Skeletal muscle cell (primary cell): ENCODE measurements around the gene SLC25A1.
"Not testable (repeated sequence)": the region's sequence is repeated elsewhere in the genome, so short reads cannot be mapped to it uniquely, and the experiment has no call there.

Experiments
- DNase-seq: peaks from one replicate; pipeline ENCODE4 v3.0.0-alpha.2; 2010; ENCODE audit warnings: low read depth
- H3K4me3 ChIP-seq: 2 replicates; pipeline ENCODE4 v1.5.1; 2011; ENCODE audit warnings: low read depth, mild to moderate bottlenecking, control low read depth, low read length, moderate library complexity

Gene SLC25A1

DNA sequence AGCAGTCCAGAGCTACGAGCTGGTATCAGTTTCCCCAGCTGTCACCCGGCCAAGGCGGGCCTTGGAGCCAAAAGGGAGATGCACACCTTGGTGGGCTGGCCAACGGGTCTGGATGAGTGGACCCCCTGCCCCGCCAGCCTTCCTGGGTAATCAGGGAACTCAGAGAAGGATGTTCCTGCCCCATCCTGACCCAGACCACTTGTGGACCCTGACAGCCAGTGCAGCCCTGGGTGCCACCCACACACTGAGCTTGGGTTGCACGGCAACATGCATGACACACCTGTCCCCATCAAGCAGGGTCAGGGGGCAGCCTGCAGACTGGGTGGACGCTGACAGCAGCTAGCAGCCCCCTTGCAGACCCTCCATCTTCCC lies 8.6 kb downstream of the SLC25A1 start:
- DNase-seq, result no peak
- peak overlapping the region; percentile 42 for H3K4me3 ChIP-seq

DNA sequence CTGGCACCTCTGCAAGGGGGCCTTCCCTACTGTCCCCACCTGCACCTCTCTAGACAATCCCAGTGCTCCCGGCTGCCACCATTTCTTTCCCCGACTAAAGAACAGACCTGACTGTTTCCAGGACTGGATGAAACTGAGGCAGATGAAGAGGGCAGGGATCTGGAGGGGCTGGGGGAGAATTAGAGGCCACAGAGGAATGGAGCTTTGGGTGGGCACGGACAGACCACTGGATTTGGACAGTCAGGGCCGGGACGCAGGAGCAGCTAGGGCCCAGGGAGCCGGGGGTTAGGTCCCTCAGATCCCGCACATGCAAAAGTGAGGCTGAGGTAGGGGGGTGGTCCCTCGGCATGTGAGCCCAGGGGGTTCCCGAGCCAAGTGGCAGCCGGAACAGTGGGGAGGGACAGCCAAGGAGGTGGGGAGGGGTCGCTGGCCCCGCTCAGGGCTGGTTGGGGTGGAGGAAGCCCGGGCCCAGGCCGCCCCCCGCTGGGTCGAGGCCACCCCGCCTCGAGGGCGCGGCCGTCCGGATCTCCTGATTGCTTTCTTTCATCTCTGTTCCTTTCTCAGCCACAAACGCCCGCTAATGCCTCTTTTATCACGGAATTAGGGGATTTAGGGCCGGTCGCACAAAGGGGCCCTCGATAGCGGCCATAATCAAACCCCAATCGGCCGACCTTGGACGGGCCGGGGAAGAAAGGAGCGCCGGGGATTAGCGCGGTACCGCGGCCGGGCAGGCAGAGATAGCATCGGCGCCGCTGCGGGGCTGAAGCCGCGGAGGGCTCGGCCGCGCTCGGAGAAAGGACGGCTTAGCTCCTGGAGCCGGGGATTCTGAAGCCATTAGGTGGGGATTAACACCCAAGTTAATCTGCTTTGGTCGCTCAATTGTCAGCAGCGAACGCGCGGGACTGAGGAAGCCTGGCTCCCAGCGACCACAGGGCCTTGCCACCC lies 9.3 kb downstream of the SLC25A1 start:
- DNase-seq, result no peak
- peak overlapping the region; percentile 42 for H3K4me3 ChIP-seq

DNA sequence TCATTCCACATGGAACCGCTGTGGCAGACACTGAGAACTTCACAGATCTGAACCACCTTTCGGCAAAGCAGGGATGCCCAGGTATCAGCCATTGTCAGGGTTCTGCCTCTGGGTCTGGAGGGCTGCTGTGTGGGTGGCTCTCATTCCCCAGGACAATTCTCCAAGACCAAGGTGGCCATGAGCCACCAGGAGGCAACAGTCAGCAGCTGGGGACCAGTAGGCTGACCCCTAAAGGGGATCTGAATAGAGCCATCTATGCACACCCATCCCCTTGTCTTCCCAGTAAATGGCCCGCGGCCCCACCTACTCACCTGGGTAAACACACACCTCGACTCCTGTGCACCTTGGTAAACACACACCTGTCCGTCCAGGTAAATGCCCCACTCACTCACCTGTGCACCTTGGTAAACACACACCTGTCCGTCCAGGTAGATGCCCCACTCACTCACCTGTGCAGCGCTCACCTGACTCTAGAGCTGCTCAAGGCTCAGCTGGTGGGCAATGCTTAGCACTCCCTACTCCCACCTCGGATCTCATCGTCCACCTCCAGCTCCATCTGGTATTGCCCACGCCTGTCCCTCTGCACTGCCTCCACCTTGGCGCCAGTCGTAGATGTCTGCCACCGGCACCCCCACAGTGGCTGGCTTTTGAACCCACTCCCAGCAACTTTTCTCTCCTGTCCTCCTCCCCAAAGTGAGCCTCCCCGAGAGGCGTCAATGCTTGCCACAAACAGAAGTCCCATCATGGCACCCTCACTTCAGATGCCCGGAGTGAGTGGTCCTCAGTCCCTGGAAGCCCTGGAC lies 10.2 kb downstream of the SLC25A1 start:
- H3K4me3 ChIP-seq, result no peak overlapping the region

DNA sequence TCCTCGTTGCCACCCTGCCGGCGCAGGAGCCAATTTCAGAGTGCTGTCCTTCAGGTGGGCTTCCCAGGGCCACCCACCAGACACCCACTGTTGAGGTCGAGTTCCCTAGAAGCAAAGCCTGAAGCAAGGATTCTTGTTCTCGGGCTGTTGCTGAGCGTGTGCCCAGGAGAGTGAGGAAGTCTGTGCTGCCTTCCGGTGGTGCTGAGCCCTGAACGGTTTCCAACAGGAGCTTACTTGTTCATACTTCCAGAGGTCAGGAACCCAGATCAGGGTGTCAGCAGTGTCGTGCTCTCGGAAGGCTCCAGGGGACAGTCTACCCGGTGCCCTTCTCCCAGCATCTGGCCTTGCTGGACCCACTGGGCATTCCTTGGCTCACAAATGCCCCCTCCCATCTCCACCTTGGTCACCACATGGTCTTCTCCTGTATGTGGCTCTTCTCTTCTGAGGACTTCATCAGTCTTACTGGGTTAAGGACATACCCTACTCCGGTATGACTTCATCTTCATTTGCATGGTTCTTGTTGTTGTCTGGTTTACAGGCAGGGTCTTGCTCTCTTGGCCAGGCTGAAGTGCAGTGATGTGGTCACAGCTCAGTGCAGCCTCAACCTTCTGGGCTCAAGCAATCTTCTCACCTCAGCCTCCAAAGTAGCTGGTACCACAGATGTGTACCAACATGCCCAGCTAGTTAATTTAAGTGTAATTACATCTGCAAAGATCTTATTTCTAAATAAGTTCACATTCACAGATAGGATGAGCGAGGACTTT lies 11.2 kb downstream of the SLC25A1 start:
- no peak for DNase-seq
- H3K4me3 ChIP-seq, result no peak overlapping the region

More for the DNA sequence above, 10.2 kb downstream of the SLC25A1 start:
- no peak for DNase-seq

DNA sequence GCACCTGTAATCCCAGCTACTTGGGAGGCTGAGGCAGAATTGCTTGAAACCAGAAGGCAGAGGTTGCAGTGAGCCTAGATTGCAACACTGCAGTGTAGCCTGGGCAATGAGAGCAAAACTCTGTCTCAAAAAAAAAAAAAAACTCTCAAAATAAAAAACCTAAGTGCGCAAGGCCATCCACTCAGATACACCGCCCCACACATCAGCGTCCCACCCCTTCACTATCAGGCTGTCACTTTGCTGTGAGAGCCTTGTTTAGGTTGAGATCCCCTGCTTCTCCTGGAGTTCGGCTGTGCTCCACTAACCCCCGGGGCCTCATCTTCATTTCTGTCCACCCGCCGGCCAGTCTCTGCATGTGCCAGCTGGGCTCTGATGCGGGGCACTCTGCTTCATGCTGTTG lies 12.1 kb downstream of the SLC25A1 start:
- H3K4me3 ChIP-seq, result no peak overlapping the region
- DNase-seq, result no peak

DNA sequence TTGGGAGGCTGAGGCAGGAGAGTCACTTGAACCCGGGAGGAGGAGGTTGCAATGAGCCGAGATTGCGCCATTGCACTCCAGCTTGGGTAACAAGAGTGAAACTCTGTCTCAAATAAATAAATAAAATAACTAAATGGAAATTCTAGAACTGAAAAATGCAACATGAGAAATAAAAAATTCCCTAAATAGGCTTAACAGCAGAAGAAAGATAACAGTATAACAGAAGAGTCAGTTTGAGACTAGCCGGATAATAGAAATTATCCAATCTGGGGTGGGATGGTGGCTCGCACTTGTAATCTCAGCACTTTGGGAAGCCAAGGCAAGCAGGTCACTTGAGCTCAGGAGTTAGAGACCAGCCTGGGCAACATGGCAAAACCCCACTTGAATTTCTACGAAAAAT lies 14.1 kb downstream of the SLC25A1 start:
- no peak for DNase-seq

DNA sequence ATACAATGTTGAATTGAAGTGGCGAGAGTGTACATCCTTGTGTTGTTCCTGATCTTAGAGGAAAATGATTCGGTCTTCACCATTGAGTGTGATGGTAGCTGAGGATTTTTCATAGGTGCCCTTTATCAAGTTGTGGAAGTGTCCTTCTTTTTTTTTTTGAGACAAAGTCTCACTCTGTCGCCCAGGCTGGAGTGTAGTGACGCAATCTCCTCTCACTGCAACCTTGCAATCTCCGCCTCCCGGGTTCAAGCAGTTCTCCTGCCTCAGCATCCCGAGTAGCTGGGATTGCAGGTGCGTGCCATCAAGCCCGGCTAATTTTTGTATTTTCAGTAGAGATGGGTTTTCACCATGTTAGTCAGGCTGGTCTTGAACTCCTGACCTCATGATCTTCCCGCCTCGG lies 19.9 kb downstream of the SLC25A1 start:
- not testable (repeated sequence) for DNase-seq, H3K4me3 ChIP-seq

More for the DNA sequence above, 14.1 kb downstream of the SLC25A1 start:
- no peak overlapping the region for H3K4me3 ChIP-seq

DNA sequence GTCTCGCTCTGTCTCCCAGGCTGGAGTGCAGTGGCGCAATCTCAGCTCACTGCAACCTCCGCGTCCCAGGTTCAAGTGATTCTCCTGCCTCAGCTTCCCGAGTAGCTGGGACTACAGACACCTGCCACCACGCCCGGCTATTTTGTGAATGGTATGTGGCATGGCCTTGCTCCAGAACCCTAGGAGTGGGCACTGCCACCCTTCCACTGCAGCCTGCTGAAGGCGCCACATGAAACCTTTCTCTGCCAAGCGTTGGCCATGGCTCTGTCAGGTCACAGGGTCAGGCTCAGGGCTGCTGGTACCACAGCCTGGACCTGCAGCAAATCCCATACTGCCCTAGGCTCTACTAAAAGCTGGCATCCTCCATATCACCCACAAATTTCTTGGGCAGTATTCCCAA lies 22.4 kb downstream of the SLC25A1 start:
- H3K4me3 ChIP-seq, DNase-seq: not testable (repeated sequence)

DNA sequence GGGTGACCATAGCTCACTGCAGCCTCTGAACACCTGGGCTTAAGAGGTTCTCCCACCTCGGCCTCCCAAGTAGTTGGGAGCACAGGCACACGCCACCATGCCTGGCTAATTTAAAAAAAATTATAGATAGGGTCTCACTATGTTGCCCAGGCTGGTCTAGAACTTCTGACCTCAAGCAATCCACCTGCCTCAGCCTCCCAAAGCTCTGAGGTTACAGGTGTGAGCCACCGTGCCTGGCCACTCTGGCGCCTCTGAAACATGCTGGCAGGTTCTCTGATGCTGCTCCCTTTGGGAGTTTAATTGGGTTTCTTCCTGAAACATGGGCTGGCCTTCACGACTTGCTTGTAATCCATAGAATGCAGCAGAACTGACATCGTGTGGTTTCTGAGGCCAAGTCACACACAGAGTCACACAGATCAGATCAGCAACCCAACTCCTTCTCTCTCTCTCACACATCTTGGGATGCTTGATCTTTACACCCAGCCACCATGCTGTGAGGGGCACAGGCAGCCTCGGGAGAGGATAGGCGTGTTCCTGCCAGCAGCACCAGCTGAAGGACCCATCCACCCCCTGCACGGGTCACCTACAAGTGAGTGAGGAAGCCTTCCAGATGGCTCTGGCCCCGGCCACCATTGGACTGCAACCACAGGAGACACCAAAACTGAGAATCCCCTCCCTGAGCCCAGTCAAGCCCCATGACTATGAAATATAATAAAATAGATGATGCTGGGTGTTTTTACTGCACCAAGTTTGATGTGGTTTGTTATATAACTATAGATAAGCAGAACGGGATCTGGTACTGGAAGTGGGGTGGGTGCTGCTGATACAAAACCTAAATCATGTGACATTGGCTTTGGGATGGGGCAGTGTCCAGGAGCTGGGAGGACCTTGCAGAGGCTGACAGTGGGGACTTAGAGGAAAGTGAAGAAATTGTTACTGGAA lies 25.3 kb downstream of the SLC25A1 start:
- DNase-seq, result no peak

DNA sequence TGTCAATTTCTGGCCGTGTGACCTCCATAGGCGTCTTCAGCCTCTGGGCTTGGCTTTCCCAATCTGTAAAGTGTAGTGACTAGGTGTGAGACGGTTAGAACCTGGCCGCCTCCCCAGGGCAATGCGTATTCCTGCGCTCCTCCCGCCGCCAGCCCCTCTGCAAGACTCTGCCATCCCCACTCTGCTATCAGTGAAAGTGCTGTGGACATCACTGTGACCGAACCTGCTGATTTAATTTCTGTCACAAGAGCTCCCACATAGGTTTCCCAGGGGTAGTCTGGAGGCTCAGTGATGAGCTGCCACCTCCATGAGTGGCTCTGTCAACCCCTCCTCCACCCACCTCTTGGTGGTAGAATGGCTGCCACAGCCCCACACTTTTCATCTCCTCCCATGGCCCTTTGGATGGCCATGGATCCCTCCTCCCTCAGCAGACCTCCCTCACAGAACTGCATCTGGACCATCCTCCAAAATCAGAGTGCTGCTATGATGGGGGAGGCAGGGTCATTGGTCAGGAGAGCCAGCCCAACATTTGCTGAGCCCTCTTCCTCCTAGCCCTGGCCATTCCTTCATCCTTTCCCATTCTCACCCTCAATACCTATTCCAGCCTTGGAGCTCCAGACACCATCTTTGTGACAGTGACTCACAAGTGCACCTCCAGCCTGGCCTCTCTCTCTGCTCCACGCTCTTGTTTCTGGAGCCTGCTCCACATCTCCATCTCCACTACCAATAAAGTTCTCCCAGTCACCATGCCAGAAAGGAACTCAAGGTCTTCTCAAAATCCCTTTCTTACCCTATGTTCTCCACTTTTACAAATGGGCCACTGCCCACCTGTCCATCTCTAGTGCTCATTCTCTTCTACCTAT lies 27.0 kb downstream of the SLC25A1 start:
- H3K4me3 ChIP-seq, result no peak overlapping the region
- DNase-seq, result no peak

More for the DNA sequence above, 25.3 kb downstream of the SLC25A1 start:
- no peak overlapping the region for H3K4me3 ChIP-seq

DNA sequence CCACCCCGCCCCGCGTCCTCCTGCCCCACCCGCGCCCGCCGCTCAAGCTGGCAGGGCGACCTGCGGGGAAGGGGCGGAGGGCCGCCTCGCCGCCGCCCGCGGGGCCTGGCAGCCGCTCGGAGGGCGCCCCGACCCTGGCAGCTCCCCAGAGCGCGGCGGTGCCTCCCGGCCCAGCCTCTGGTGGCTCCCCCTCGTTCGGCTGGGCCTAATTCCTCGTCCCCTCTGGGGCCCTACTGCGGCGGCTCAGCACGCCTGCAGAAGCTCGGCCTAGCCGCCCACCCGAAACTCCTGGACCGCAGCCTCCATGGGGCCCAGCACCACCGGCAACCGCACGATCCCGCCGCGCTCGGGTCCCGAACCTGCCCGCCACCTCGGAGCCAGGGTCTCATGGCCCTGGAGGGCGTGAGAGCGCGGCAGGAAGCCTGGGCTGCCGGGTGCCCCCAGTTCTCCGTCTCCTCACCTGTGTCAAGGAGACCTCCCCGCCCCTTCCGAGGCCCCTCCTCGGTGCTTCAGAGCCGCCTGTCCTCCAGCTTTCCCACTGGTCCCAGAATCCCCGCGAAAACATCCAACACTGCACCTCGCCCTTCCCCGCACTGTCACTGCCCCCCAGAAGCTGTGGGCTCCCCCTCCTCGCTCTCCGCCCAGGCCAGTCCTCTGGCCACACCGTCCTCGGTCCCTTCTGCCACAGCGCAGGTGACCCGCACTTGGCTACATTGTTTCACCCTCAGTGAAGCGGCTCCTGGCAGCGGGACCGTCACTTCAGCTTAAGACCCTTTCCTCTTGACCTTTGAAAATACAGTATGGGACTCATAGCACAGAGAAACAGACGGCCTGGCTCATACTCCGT lies 27.8 kb downstream of the SLC25A1 start:
- DNase-seq, result no peak
- H3K4me3 ChIP-seq, result no peak overlapping the region

DNA sequence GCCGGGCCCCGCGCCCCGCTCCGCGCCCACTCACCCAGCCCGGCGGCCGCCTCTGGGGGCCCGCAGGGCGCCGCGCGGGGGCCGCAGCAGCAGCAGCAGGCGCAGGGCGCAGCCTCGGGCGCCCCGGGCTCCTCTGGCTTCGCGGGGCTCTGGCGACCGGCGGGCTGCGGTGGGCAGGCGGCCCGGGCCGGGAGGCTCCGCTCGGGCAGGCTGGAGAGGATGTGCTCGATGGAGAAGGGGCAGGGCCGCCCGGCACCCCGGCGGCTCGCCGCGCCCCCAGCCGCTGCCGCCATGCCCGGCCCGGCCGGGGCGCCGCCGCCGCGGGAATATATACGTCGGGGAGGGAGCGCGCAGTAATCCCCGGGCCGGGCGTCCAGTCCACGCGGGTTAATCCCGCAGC lies 28.5 kb downstream of the SLC25A1 start, which contains the start of gene GSC2:
Gene GSC2 (minus strand): TSS at position 302 of the 400 bp plus-strand sequence. CDS start 9 bp downstream, at position 293.
- DNase-seq, result no peak
- H3K4me3 ChIP-seq, result peak within 1 kb of the TSS; percentile 7

DNA sequence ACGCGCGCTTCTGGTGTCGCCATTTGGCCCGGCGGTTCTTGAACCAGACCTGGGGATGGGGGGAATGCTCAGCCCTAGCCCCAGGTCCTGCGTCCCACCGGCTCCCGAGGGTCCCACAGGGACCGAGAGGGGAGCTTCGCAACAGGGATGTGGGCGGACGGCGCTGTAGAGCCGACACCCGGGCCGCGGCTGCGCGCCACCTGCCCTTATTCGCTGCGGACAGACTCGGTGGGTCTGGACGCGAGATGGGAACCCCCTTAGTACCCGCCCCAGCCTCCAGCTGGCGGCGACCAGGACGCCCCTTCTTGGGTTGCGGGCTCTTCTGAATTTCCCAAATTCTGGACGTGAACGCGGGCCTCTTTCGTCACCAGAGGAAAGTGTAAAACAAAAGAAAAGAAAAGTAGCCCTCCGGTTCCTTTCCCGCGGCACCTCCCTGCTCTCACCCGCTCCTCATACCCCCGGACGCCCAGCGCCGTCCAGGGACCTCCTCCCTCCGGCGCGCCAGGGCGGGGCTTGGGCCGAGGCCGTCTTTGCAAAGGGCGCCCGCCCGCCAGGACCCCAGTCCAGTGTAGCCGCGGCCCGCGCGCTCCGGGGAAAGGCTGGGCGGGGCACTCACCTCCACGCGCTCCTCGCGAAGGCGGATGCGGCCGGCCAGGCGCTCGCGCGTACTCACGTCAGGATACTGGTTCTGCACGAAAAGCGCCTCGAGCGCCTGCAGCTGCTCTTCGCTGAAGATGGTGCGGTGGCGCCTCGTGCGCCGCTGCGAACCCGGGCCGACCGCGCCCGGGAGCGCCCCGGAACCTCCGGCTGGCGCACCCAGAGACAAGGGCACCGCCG lies 29.3 kb downstream of the SLC25A1 start:
- peak overlapping the region; percentile 7 for H3K4me3 ChIP-seq
- DNase-seq, result no peak

DNA sequence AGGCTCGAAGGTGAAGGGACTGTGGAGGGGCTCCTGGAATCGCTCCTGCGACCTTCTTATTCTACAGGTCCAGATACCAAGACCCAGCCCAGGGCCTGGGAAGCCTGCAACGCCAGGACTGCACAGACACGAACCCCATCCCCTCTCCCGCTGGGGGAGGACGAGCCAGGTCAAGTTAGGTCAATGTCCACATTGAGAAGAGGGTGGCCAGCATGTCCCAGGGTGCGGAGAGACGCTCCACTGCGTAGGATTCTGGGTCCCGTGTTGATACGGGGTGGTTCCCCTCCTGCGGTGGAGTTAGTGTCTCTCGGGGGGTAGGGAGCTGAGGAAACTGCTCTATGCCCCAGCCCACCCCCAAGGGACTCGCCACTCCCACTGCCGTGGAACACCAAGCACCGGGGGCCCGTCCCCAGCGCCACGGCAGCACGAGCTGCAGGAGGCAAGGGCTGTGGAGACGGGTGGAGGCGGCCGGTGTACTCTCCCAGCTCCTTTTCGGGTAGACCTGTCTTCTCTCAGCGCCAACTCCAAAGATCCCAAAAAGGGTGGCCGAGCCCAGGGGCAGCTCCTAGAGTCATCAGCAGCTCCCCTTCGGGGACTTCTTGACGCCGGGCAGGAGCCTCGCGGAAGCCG lies 30.0 kb downstream of the SLC25A1 start:
- H3K4me3 ChIP-seq, result no peak overlapping the region
- DNase-seq, result no peak

DNA sequence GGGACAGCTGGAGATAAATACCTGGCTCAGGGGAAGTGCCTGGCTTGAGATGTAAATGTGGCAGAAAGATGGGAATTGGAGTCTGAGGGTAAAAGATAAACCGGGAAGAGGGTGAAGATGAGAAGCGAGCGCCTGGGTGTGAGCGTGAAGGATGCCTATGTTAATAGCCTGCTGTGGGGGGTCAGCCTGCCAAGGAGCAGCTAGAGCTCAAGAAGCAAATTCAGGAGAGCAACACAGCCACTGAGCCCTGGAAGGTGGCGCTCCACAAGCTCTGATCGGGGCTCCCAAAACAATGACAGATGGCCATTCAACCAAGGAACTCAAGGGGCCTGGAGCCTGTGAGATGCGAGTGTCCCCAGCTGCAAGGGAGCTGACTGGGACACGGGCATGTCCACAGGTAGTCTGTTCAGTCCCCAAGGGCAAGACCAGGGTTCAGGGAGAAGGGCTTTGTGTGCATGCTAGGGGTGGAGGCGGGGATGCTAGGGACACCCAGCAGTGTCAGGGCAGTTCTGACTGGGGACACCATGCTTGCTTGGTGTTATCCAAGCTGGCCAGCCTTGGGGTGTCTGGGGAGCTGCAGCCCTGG lies 31.2 kb downstream of the SLC25A1 start:
- H3K4me3 ChIP-seq, result no peak overlapping the region
- no peak for DNase-seq
